GM21515 (cell line): ENCODE data around the gene COBL.

Source experiments
- ATAC-seq: cut with Tn5 transposase; IDR thresholded peaks from one replicate; pipeline ENCODE4 v1.9.1; 2021; ENCODE audit not compliant: unreplicated experiment

Gene COBL

GRCh38 chr7:51306761-51307160 is 9.8 kb downstream of the COBL start:
- no peak for ATAC-seq

GRCh38 chr7:51304729-51305128 is 11.9 kb downstream of the COBL start:
- ATAC-seq, result no peak

- no peak for ATAC-seq
Measured at GRCh38 chr7:51303142-51303525, 13.5 kb downstream of the COBL start.

- ATAC-seq, result no peak
Measured at GRCh38 chr7:51301806-51302205, 14.8 kb downstream of the COBL start.

- ATAC-seq, result no peak
Measured at GRCh38 chr7:51300762-51301674, 15.6 kb downstream of the COBL start.

- no peak for ATAC-seq
Measured at GRCh38 chr7:51299391-51300133, 17.0 kb downstream of the COBL start.

GRCh38 chr7:51298912-51299311 is 17.7 kb downstream of the COBL start:
- ATAC-seq, result no peak

- ATAC-seq, result no peak
Measured at GRCh38 chr7:51297986-51298385, 18.6 kb downstream of the COBL start.

GRCh38 chr7:51295440-51296245 is 21.0 kb downstream of the COBL start:
- no peak for ATAC-seq

GRCh38 chr7:51292596-51292995 is 24.0 kb downstream of the COBL start:
- ATAC-seq, result no peak

GRCh38 chr7:51290702-51291540 is 25.7 kb downstream of the COBL start:
- ATAC-seq, result no peak

GRCh38 chr7:51290304-51290637 is 26.3 kb downstream of the COBL start:
- no peak for ATAC-seq

GRCh38 chr7:51289623-51290303 is 26.8 kb downstream of the COBL start:
- no peak for ATAC-seq

- ATAC-seq, result no peak
Measured at GRCh38 chr7:51288896-51289622, 27.6 kb downstream of the COBL start.

GRCh38 chr7:51286401-51286800 is 30.2 kb downstream of the COBL start:
- no peak for ATAC-seq

GRCh38 chr7:51280156-51280555 is 36.5 kb downstream of the COBL start:
- ATAC-seq, result no peak

GRCh38 chr7:51279391-51280023 is 37.1 kb downstream of the COBL start:
- ATAC-seq, result no peak

- no peak for ATAC-seq
Measured at GRCh38 chr7:51278797-51279196, 37.8 kb downstream of the COBL start.

GRCh38 chr7:51276967-51277366 is 39.6 kb downstream of the COBL start:
- ATAC-seq, result no peak
